PC-3 (cell line): ENCODE data around the gene ITGA3. TPM values are rescaled to one million over a fixed set of nuclear protein-coding genes. Genes with fewer than 3 reads are reported as not detected.

Experiments used
- ATAC-seq: fragments of 200-7000 bp; cut with Tn5 transposase; 2 replicates; pipeline ENCODE4 v1.9.1; 2020; ENCODE audit warnings: mild to moderate bottlenecking, moderate library complexity
- BruUV-seq: library from RNA; stranded (reverse); fragments of 400-500 nt; replicated peaks from 2 replicates; lab custom pipeline; 2021; lab: Mats Ljungman, UMichigan
- CTCF ChIA-PET: fragments of 300-600 bp; sonication (Branson Sonifier 250); formaldehyde crosslinking; loops from one replicate; lab custom pipeline; 2022; ENCODE audit warnings: antibody characterized with exemption; lab: Charles Lee
- POLR2A ChIA-PET: fragments of 300-600 bp; sonication (Branson Sonifier 250); formaldehyde crosslinking; loops from one replicate; lab custom pipeline; 2022; ENCODE audit warnings: antibody characterized with exemption; ENCODE audit not compliant: unreplicated experiment; lab: Charles Lee
- DNase-seq: peaks from one replicate; pipeline ENCODE4 v3.0.0-alpha.2; 2015
- H2AFZ ChIP-seq: fragments of 300-600 bp; sonication (generic); 2 replicates; pipeline ENCODE4 v1.6.0; 2016; ENCODE audit warnings: antibody characterized with exemption, low read length
- H3F3A ChIP-seq: fragments of 300-600 bp; sonication (generic); one replicate; pipeline ENCODE4 v1.6.0; 2017; ENCODE audit warnings: antibody characterized with exemption, low read length, control low read depth, mild to moderate bottlenecking; ENCODE audit not compliant: unreplicated experiment
- H3K27ac ChIP-seq: fragments of 300-600 bp; sonication (generic); 2 replicates; pipeline ENCODE4 v1.5.1; 2016; ENCODE audit warnings: mild to moderate bottlenecking, low read length
- H3K27me3 ChIP-seq: fragments of 300-600 bp; sonication (generic); 2 replicates; pipeline ENCODE4 v1.6.1; 2016; ENCODE audit warnings: low read length, mixed read lengths
- H3K36me3 ChIP-seq: fragments of 300-600 bp; sonication (generic); 2 replicates; pipeline ENCODE4 v1.6.1; 2016; ENCODE audit warnings: low read depth, mixed run types, low read length, mixed read lengths
- H3K4me1 ChIP-seq: fragments of 300-600 bp; sonication (generic); 2 replicates; pipeline ENCODE4 v1.5.1; 2016; ENCODE audit warnings: low read length; ENCODE audit not compliant: insufficient read depth
- H3K4me2 ChIP-seq: fragments of 300-600 bp; sonication (generic); 2 replicates; pipeline ENCODE4 v1.6.0; 2016; ENCODE audit warnings: low read length
- H3K4me3 ChIP-seq: fragments of 300-600 bp; sonication (generic); 2 replicates; pipeline ENCODE4 v1.5.1; 2016; ENCODE audit warnings: mild to moderate bottlenecking, low read length, mixed read lengths
- H3K79me2 ChIP-seq: fragments of 300-600 bp; sonication (generic); 2 replicates; pipeline ENCODE4 v1.6.1; 2017; ENCODE audit warnings: low read length, mixed read lengths
- H3K9ac ChIP-seq: fragments of 300-600 bp; sonication (generic); 2 replicates; pipeline ENCODE4 v1.6.0; 2016; ENCODE audit warnings: mild to moderate bottlenecking, low read length
- H3K9me2 ChIP-seq: fragments of 300-600 bp; sonication (generic); replicated peaks from 2 replicates; pipeline ENCODE4 v1.6.1; 2016; ENCODE audit warnings: mixed run types, low read length, mixed read lengths
- H3K9me3 ChIP-seq: fragments of 300-600 bp; sonication (generic); 2 replicates; pipeline ENCODE4 v1.6.1; 2016; ENCODE audit warnings: low read length, mixed read lengths
- H4K20me1 ChIP-seq: fragments of 300-600 bp; sonication (generic); 2 replicates; pipeline ENCODE4 v1.6.1; 2016; ENCODE audit warnings: low read length, mixed read lengths
- CTCF ChIP-seq: fragments of 300-600 bp; sonication (generic); conservative IDR thresholded peaks from 2 replicates; pipeline ENCODE4 v1.5.1; 2017; ENCODE audit warnings: antibody characterized with exemption, low read depth, mild to moderate bottlenecking, low read length
- EZH2 ChIP-seq: fragments of 300-600 bp; sonication (generic); IDR thresholded peaks from one replicate; pipeline ENCODE4 v1.6.1; 2017; ENCODE audit warnings: antibody characterized with exemption, mild to moderate bottlenecking, low read length; ENCODE audit not compliant: unreplicated experiment
- EZH2phosphoT487 ChIP-seq: fragments of 300-600 bp; sonication (generic); IDR thresholded peaks from 2 replicates; pipeline ENCODE4 v1.6.1; 2018; ENCODE audit warnings: mild to moderate bottlenecking, antibody characterized with exemption, low read length, borderline replicate concordance
- intact Hi-C: fragments of 100-400 bp; cut with micrococcal nuclease; formaldehyde crosslinking; loops from 2 replicates; pipeline ENCODE4 v1.9.0; 2023
- total RNA-seq: library from RNA; depleted of rRNA; stranded (reverse); fragments of >200 nt; gene quantifications from 2 replicates; pipeline ENCODE4 v1.2.3, GENCODE V29; 2014

ITGA3 gene
- total RNA-seq, 1 experiment from 2014 or later, result 598 TPM

- H4K20me1 ChIP-seq, result no peaks in the 10 kb centered on the region
- no peak overlapping the region for H3K4me2 ChIP-seq
- ChIA-PET CTCF (no interaction called here), POLR2A (no interaction called here)
- peaks cover 6% of the 10 kb centered on the region; the same call in 1 of the 2 replicates for H3K4me1 ChIP-seq
- BruUV-seq, result no TSS peak
- H3K9ac ChIP-seq, result no peak overlapping the region
- no peaks in the 10 kb centered on the region for H3K79me2 ChIP-seq
- TF ChIP-seq CTCF (no peak), EZH2phosphoT487 (no peak), EZH2 (no peak)
- intact Hi-C loops, result no loop called here
- H2AFZ ChIP-seq, result no peak overlapping the region
- H3K9me3 ChIP-seq, result no peaks in the 10 kb centered on the region
- no peak overlapping the region for H3K27ac ChIP-seq
- DNase-seq, result no peak
- H3K9me2 ChIP-seq, result no peaks in the 10 kb centered on the region
- no peaks in the 10 kb centered on the region for H3F3A ChIP-seq
- no peaks in the 10 kb centered on the region; the same call in 1 of the 2 replicates for H3K36me3 ChIP-seq
- no peak; the same call in 1 of the 2 replicates for ATAC-seq
- no peaks in the 10 kb centered on the region for H3K27me3 ChIP-seq
- H3K4me3 ChIP-seq, result no peak overlapping the region
These were observed 46.5 kb downstream of the ITGA3 start for GRCh38 chr17:50102164-50102991.

DNA sequence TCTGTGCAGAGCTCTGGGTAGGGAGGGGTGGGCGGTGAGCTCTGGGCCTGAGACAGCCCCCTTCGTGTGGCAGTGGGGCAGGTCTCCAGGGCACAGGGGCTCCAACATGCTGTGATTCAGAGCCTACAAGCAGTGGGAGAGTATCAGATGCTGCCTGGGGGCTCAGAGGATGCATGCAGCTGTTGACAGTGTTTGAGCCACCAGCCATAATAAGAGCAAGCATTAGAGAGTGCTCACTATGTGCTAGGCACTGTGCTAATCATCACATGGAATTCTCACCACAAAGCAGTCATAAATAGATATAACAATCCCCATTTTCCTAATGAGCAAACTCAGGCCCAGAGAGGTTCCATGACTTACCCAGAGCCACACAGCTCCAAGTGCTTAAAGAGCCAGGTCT is 47.3 kb downstream of the ITGA3 start:
- DNase-seq, result no peak
- BruUV-seq, result no TSS peak
- POLR2A ChIA-PET, result no interaction called here
- Histone ChIP-seq H3K9me2 (no peaks in the 10 kb centered on the region), H3K36me3 (no peaks in the 10 kb centered on the region; the same call in 1 of the 2 replicates), H3K9me3 (no peaks in the 10 kb centered on the region), H4K20me1 (no peaks in the 10 kb centered on the region), H2AFZ (no peak overlapping the region), H3K4me3 (no peak overlapping the region), H3K4me2 (no peak overlapping the region), H3K4me1 (peaks cover 15% of the 10 kb centered on the region; the same call in 1 of the 2 replicates), H3K79me2 (no peaks in the 10 kb centered on the region), H3F3A (no peaks in the 10 kb centered on the region), H3K27me3 (no peaks in the 10 kb centered on the region), H3K27ac (no peak overlapping the region), H3K9ac (no peak overlapping the region)
- intact Hi-C loops, result no loop called here
- TF ChIP-seq EZH2phosphoT487 (no peak), CTCF (no peak), EZH2 (no peak)
- CTCF ChIA-PET, result no interaction called here
- ATAC-seq, result no peak

- H2AFZ ChIP-seq, result no peak overlapping the region
- H3K4me1 ChIP-seq, result peaks cover 15% of the 10 kb centered on the region; the same call in 1 of the 2 replicates
- H3K9me3 ChIP-seq, result no peaks in the 10 kb centered on the region
- TF ChIP-seq CTCF (no peak), EZH2phosphoT487 (no peak), EZH2 (no peak)
- POLR2A ChIA-PET, result no interaction called here
- ATAC-seq, result no peak
- BruUV-seq, result no TSS peak
- no peak overlapping the region for H3K9ac ChIP-seq
- no peaks in the 10 kb centered on the region for H3K79me2 ChIP-seq
- no peaks in the 10 kb centered on the region for H3K9me2 ChIP-seq
- no peak for DNase-seq
- intact Hi-C loops, result no loop called here
- no peaks in the 10 kb centered on the region for H3F3A ChIP-seq
- H3K36me3 ChIP-seq, result no peaks in the 10 kb centered on the region
- no peak overlapping the region for H3K27ac ChIP-seq
- no peak overlapping the region for H3K4me2 ChIP-seq
- H3K4me3 ChIP-seq, result no peak overlapping the region
- CTCF ChIA-PET, result interaction anchor here (0.6 kb wide), 1 partner anchor 40 kb away, joined by 3 read pairs; no protein-coding TSS in a partner anchor
- H3K27me3 ChIP-seq, result no peaks in the 10 kb centered on the region
- H4K20me1 ChIP-seq, result no peaks in the 10 kb centered on the region
These were observed 48.0 kb downstream of the ITGA3 start for GRCh38 chr17:50103941-50104340.
